GM21529 (cell line): ENCODE results near the gene RPTN.
A peak's percentile ranks its signal among the peaks of the same experiment; 100 is the strongest.
"Not testable (repeated sequence)": the region's sequence is repeated elsewhere in the genome, so short reads cannot be mapped to it uniquely, and the experiment has no call there.

Source experiments
- ATAC-seq: cut with Tn5 transposase; IDR thresholded peaks from one replicate; pipeline ENCODE4 v1.9.1; 2021; ENCODE audit not compliant: unreplicated experiment

The RPTN gene

GRCh38 chr1:152165286-152166077 is 6.5 kb upstream of the RPTN start:
- no peak for ATAC-seq

GRCh38 chr1:152164517-152165136 is 5.6 kb upstream of the RPTN start:
- ATAC-seq: no peak

DNA sequence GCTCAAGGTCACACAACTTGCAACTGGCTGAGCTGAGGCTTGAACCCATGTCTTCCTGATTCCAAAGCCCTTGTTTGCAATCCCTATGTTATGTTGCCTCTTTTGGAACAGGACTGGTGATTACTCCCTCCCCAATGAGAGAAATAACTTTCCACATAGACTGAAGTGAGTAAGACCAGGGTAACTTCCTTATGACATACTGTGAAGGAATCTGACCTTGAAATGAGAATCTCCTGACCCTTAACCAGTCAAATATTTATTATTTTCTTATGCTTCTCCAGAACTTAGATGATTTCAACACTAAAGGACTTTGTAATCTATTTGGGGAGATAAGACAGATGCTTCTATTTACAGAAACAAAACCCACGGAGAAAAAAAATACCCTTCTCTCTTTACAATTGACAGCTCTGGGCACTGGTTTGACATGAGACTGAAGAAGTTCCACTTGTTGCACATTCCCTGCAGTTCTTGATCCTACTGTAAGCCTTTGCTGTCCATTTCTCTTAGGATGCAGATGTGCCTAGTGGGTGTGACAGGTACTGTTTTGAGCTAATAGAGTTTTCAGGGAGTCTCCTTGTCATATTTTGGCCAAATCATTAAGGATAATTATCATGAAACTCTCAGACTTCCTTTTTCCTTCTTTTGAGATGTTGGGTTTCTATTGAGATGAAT is 3.9 kb upstream of the RPTN start:
- no peak for ATAC-seq

GRCh38 chr1:152160576-152160975 is 1.5 kb upstream of the RPTN start:
- no peak for ATAC-seq

DNA sequence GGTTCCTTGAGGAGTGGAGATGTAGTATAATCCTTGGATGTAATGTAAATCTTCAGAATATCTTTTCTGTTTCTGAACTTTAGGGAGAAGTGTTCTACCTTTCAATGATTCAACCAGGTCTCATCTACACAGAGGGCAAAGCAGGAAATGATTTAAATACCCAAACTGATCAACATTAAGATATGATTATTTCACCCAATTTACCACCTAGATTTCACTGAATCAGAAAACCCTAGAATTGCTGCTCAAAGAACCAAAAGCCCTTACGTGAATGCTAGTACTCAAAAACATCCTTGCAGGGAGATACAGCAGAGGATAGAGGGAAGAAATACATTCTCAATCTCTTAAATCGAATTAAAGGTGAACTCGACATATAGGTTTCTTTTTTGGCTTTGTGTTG is 5.0 kb downstream of the RPTN start:
- no peak for ATAC-seq

DNA sequence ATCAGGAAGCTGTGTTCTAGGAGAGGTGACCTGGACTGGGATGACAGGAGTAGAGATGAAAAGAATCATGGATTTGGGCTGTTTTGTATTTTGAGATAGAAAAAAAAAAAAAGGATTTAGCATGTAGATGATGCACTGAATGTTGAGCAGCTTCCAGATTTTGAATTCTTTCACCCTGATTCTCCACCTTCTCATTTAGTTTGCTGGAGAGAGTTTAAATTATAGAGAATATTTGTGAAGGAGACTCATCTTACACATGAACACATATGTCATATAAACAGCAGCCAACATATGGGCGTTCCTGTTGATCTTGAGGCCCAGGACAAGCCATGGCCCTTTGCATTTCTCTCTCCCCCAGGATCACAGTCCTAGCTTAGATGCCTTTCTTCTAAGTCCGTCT is 7.4 kb downstream of the RPTN start:
- ATAC-seq: no peak

- no peak for ATAC-seq
These were observed 10.0 kb downstream of the RPTN start for GRCh38 chr1:152148981-152149380.

GRCh38 chr1:152148051-152148450 is 11.0 kb downstream of the RPTN start:
- no peak for ATAC-seq

DNA sequence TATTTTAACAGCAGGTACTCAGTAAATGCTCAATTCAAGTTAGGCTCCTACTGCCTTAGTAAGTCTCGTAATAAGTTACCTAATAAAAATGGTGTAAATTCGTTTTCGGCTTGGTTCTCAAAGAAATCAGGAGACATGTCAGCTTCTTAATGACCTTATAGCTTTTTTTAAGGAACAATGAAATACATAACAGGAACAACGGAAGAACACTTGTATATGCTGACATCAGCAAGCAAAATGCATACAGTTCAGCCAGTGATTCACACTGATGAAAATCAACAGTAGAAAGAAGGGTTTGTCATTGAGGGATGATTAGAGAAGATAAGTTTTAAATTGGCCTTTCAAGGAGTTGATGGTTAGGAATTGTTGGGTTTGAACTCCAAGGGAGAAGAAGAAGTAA is 13.3 kb downstream of the RPTN start:
- no peak for ATAC-seq

- not testable (repeated sequence) for ATAC-seq
These were observed 14.3 kb downstream of the RPTN start for GRCh38 chr1:152144674-152145183.

GRCh38 chr1:152143150-152143887 is 15.7 kb downstream of the RPTN start:
- peak; percentile 76 for ATAC-seq

DNA sequence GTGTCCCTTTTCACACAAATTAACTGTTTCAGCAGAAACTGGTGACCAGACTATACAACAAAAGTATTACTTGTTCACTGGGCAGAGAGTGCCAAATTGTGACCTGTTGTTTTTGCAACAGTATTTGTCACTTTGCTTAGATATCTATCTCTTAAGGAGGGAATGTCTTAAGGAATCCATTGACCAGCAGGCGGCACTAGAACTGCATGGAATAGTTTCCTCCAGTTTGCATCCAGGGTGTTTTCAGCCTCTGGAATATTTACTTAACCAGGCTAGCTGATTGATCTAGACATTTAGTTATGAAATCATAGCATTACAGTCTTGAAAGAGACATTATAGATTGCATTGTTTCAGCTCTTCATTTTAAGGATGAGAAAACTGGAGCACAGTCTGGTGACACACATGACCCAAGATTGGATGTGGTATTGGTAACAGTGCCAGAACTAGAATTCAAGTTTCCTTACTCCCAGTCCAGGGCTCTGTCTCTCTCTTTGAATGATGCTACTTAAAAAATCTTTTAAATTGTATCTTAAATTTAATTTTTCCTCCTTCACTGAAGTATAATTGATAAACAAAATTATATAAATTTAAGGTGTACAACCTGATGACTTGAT is 16.9 kb downstream of the RPTN start:
- ATAC-seq: no peak

- ATAC-seq: no peak
These were observed 21.8 kb downstream of the RPTN start for GRCh38 chr1:152137215-152137614.

GRCh38 chr1:152130186-152130585 is 28.8 kb downstream of the RPTN start:
- ATAC-seq: no peak

GRCh38 chr1:152127673-152128072 is 31.4 kb downstream of the RPTN start:
- ATAC-seq: no peak

GRCh38 chr1:152125834-152126443 is 33.1 kb downstream of the RPTN start:
- no peak for ATAC-seq

- ATAC-seq: no peak
These were observed 40.1 kb downstream of the RPTN start for GRCh38 chr1:152118915-152119314.

- no peak for ATAC-seq
These were observed 43.7 kb downstream of the RPTN start, which contains the start of gene TCHH for GRCh38 chr1:152115344-152115743. Gene TCHH, minus strand, starts transcription at chr1:152115444. Its CDS starts 1,364 bp downstream, at chr1:152114080.

- no peak for ATAC-seq
These were observed 46.1 kb downstream of the RPTN start for GRCh38 chr1:152112885-152113432.
